NCI-H1105 (cell line): ENCODE results near the gene EPB41.
A peak's percentile ranks its signal among the peaks of the same experiment; 100 is the strongest.
"Not testable (repeated sequence)": the region's sequence is repeated elsewhere in the genome, so short reads cannot be mapped to it uniquely, and the experiment has no call there.

Experiments
- DNase-seq: peaks from one replicate; lab custom pipeline; 2025; lab: John Stamatoyannopoulos, UW

Gene EPB41

GRCh38 chr1:29108041-29108440, 193.7 kb downstream of the EPB41 start:
- not testable (repeated sequence) for DNase-seq

DNA sequence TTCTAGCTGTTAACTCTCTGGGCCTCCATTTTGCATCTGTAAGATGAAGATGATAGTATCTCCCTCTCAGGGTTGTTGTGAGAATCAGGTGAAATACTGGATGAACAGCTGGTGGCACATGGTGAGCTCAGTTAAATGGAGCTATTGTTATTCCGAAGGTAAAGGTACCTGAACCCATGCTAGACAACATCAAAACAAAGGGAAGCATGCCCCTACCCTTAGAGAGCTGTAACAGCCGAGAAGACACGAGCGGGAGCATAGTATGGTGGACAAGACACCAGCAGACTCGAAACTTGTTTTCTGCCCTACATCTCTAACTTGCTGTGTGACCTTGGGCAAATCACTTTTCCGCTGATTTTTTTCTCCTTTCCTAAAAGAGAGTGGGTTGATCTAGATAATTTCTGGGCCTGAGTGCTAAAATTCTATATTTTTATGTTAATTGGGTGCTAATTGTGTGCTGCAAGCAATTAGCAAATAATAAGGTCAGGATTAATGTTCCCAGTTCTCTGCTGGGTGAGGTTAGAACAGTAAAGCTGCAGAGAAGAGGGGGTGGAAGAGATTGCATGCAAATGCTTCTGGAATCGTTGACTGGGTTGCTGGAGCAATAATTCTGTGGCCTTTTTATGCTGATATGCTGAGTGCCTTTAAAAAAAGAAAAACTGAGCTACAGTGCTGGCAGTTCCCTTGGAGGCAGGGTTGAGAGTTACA, 198.5 kb downstream of the EPB41 start:
- no peak for DNase-seq

DNA sequence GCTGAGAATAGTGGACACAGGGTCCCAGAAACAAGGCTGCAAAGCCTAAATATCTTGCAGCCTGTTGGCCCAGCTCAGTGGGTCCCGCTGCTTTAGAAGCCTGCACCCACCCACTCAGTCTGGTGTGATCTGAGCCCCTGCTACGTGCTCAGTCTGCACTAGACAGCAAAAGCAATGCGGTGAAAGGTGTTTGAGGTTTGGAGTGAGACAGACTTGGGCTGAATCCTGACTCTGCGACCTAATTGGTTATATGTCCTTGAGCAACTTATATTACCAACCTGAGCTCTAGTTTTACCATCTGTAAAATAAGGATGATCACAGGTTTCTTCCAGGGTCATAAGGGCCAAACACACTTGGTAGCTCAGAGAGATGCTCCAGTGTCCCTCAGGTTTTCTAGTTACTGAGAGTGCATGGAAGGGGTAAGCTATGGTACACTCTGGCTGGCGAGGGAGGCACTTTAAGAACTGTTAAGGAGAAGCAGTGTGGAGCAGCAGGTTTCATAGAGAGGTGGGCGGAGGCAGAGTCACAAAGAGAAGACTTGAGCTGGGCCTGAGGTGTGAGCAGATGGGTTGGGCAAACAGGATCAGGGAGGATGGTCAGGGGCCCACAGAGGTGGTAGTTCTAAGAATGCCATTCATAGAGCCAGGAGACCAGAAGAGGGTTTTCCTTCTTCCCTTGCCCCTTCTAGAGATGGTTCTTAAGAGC, 199.2 kb downstream of the EPB41 start:
- DNase-seq: no peak

DNA sequence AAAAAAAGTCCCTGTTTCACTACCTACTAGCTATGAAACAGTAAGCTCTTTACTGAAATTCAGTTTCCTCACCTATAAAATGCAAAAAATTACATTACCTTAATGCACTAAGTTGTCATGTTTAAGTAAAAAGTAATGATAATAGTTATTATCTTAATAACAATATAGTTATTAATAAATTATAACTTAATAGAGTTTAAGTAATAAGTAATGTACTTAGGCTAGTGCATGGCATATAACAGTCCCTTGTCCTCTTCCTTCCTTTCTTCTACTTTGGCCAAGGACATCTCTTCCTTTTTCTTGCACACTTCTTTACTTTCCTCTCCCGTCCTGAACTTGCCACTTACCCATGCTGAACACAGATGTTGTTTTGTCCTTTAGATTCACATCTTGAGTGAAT, 200.3 kb downstream of the EPB41 start:
- no peak for DNase-seq

GRCh38 chr1:29117381-29117780, 203.0 kb downstream of the EPB41 start:
- DNase-seq: no peak

DNA sequence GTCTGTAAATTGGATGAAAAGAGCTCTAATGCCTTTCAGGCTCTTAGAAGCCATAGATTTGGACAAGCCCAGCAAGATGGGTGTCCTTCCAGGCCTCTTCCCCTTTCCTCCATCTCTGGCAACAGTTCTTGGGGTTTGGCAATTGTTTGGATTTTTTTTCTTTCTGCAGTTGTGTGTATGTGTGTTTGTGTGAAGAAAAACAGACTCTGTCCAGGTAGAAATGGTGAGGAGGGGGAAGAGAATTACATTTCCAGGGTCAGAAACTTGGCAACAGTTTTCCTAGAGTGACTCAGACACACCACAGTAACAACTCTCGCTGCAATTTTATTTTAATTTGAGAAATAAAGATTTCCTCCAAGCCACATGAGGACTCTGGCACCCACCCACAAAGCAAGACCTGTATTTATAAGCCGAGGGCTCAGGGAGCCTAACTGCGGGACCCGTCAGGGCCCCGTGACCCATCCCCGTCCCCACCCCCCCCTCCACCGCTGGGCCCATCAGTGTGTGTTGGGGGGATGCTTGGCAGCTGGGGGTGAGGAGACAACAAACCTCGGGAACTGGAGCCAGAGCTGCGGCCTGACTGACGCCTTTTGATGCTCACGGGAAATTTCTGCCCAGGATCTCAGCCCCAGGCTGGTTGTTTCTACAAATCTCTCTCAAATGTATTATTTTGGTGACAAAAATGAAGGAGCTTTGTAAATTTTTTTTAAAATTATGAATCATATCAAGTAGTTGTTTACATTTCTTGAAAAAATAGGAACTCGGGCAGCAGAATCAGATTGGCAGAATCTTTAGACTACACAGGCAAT, 205.0 kb downstream of the EPB41 start:
- DNase-seq: no peak

DNA sequence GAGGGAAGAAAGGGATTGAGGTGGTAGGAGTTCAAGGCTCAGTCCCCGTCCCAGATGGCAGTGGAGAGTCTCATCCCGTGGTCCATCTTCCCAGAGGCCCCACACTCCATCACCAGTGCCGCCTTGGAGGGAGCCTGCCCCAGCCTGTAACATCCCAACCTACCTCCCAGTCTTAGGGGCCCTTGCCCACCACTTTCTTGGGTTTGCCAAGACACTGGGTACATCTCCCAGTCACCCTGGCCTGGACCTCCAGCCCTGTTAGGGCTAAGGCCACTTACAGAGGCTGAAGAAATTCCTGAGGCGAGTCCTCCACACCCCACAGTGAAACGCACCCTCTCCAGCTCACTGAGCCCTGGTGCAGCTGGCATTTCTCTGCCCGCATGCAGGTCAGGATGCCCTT, 206.0 kb downstream of the EPB41 start:
- no peak for DNase-seq

- DNase-seq: peak; percentile 35
These were observed 206.6 kb downstream of the EPB41 start for GRCh38 chr1:29120947-29121485.

- no peak for DNase-seq
These were observed 207.2 kb downstream of the EPB41 start for GRCh38 chr1:29121516-29121935.

DNA sequence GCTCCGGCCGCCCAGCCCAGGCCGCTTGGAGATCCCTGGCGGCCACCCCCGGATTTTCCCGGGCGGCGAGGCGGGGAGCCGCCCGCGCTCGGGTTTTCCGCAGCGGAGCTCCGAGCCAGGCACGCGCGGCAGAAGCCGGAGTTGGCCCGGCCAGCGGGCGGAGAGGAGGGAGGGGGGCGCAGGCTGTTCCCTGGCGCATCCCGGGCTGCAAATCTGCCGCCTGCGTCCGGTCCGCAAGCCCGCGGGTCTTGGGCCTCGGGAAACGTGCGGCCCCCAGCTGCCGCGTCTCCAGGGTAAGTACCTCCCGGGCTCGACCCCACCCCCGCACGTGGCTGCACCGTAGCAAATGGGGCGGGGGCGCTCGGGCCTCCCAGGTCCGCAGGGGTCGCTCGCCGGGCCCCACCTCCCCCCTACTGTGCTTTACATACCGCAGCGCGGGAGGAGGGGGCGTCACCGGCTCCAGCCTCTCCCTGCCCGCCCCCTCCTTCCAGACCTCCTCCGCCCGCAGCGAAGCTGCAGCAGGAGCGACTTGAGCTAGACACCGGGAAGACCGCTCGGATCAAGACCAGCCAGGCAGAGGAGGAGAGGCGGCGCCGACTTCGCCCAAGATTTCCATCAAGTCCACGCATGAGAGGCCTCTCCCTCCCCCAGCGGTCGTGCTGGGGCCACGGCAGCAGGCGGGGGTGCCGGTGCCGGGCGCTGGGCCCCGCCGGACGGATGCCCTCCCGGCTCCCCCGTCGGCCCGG, 207.7 kb downstream of the EPB41 start:
- DNase-seq: no peak

GRCh38 chr1:29122682-29123052, 208.3 kb downstream of the EPB41 start:
- no peak for DNase-seq

DNA sequence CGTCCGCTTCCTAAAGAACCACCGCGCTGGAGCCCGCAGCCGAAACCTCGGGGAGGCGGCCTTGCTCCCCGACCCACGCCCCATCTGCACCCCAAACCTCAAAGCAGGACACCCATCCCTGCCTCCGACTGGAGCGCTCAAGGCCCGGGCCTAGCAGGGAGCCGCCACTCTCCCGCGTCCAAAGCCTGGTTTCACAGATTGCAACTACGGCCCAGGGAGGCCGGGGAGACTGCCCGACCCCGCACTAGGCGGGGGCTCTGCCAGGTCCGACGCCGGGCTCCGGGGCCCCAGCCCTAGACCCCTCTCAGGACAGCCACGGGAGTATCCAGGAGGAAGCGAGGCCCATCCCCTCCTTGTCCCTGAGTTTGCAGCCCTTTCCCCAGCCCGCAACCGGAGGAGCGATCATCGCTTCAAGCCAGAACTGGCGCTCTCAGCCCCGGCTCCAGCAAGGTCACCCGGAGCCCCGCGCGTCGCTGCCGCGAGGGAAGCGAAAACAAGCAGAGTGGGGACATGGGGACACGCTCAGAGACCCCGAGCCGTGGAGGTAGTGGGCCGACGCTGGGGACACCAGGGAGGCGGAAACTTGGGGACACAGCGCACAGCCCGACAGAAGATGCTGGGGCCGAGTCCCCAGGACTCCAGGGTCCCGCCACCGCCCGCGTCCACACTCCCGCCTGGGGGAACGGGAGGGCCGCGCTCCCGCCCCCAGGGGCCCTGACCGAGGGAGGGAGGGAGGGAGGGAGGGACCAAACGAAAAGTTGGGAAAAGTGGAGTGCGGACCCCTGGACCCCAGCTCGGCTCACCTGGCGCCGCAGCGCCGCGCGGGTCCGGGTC, 208.9 kb downstream of the EPB41 start:
- no peak for DNase-seq

DNA sequence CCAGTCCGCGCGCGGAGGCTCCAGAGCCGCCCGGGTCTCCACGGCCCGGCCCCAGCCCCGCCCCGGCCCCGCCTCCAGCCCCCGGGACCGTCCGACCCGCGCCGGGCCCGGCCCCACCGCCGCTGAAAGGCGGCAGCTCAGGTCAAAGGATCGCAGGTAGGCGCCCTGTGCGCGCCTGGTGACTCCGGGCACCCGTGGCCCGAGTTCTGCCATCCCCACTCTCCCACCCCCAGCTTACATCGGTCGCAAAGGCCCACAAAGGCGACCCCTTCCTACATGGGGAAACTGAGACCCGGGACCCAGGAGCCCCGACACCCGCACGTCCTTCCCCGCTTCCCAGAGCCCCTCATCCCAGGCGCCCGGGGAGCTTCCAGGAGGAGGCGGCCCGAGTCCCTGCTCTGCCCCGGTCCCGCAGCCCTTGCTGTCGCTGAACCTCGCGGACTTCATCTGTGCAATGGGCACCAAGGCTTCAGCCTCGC, 209.6 kb downstream of the EPB41 start, which contains the start of gene TMEM200B:
TMEM200B (minus strand) TSS at position 17 of the 479 bp plus-strand sequence. CDS start 2,075 bp downstream, outside the sequence.
- DNase-seq: no peak

- DNase-seq: no peak
These were observed 210.2 kb downstream of the EPB41 start for GRCh38 chr1:29124366-29125236.

- no peak for DNase-seq
These were observed 210.9 kb downstream of the EPB41 start for GRCh38 chr1:29125237-29125641.

DNA sequence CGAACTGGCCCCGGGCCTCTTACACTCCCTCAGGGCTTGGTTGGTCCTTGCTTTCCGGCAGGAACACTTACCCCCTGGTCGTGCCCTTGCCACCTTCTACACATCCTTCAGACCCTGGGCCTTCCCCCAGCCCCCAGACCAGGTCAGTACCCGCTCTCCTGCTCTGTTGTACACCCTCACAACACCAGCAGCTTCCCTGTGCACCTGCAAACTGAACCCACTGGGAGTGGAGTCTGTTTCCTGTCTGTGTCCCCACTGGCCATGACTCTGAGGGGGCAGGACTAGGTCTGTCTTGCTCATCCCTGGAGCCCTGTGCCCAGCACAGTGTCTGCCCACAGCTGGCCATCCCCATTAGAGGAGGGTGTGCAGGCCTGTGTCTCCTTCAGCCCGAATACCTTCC, 211.4 kb downstream of the EPB41 start:
- DNase-seq: no peak

GRCh38 chr1:29126198-29126597, 211.8 kb downstream of the EPB41 start:
- no peak for DNase-seq

GRCh38 chr1:29128739-29129138, 214.4 kb downstream of the EPB41 start:
- no peak for DNase-seq

GRCh38 chr1:29129916-29130315, 215.5 kb downstream of the EPB41 start:
- no peak for DNase-seq

GRCh38 chr1:29131056-29131455, 216.7 kb downstream of the EPB41 start:
- not testable (repeated sequence) for DNase-seq
